Measurements from ENCODE around the gene SSR1. TPM values are rescaled to one million over a fixed set of nuclear protein-coding genes. Genes with fewer than 3 reads are reported as not detected.
A peak's percentile ranks its signal among the peaks of the same experiment; 100 is the strongest.

The SSR1 gene
- total and polyA plus RNA-seq, 9 of the 15 experiments (the other 6 are each of a cell fraction or from before 2014, with no cell fraction given) = 87.7 to 220 (median 144) TPM

DNA sequence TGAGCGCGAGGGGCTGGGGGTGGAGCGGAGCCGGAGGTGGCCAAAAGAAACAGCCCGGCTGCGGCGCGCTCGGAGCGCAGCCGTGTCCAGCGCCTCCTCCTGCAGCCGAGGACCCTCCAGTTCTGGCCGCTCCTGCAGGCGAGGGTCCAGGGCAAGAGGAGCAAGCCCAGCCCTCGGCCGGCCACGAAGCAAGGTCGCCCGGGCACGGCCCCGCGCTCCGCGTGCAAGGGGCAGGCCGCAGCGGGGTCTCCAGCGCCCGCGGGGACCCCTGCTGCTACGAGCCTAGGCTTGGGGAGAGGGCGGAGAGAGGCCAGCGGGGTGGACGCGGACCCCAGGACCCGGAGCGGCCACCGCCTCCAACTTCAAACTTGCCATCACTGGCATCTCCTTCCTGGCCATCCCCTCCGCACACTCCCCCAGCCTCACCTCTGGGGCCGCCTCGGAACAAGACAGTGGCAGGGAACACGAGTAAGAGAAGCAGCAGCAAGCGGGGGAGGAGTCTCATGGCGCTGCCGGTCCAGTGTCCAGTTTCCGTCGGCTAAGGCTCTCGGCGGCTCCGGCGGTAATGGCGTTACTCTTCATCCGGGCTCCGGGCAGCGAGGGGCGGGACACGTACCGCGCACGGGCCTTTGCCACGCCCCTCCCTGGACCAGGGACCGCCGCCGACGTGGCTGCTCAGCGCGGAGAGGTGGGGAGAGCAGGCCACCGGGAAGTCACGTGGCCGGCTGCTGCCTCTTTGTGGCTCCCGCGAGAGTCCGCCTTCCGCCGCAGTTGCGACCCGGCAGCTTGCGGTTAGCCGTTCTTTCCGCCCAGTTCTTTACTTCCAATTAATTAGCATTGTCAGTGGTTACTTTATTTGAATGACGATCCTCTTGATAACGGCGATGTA is at the start of gene SSR1 (continued):
- TF ChIP-seq CHD1 (IDR thresholded peaks at IDR 0.05; ENCODE audit: low read length) (peak; percentile 94), ESRRB (CRISPR knock-in tag; IDR thresholded peaks at IDR 0.05; ENCODE audit: borderline replicate concordance) (no peak), ZBTB8A (IDR thresholded peaks at IDR 0.05; ENCODE audit: partially characterized antibody) (no peak), ZNF124 (CRISPR knock-in tag; IDR thresholded peaks at IDR 0.05) (no peak), TRIM28 (IDR thresholded peaks at IDR 0.05) (no peak), KDM4B (IDR thresholded peaks at IDR 0.05; ENCODE audit: borderline replicate concordance in 2 of 2, low read depth in 1 of 2) (peak in 1 of 2 experiments; percentile 65; a peak in 1 of 4 replicates), TSC22D4 (tag; IDR thresholded peaks at IDR 0.05) (no peak), ZNF707 (CRISPR knock-in tag; conservative IDR thresholded peaks at IDR 0.05) (no peak), ZNF766 (CRISPR knock-in tag; conservative IDR thresholded peaks at IDR 0.05) (peak; percentile 3; the same call in 1 of the 2 replicates), TGIF2 (CRISPR knock-in tag; IDR thresholded peaks at IDR 0.05) (no peak), SMARCA4 (IDR thresholded peaks at IDR 0.05) (no peak), CEBPB (tag; IDR thresholded peaks at IDR 0.05) (no peak), SOX6 (IDR thresholded peaks at IDR 0.05) (peak; percentile 88), ZNF263 (CRISPR knock-in tag; IDR thresholded peaks at IDR 0.05; ENCODE audit: borderline replicate concordance) (peak; percentile 77), ZNF232 (CRISPR knock-in tag; IDR thresholded peaks at IDR 0.05) (no peak), WHSC1 (IDR thresholded peaks at IDR 0.05; ENCODE audit: low read length) (no peak)
- TF ChIP-seq, protein P1, sequence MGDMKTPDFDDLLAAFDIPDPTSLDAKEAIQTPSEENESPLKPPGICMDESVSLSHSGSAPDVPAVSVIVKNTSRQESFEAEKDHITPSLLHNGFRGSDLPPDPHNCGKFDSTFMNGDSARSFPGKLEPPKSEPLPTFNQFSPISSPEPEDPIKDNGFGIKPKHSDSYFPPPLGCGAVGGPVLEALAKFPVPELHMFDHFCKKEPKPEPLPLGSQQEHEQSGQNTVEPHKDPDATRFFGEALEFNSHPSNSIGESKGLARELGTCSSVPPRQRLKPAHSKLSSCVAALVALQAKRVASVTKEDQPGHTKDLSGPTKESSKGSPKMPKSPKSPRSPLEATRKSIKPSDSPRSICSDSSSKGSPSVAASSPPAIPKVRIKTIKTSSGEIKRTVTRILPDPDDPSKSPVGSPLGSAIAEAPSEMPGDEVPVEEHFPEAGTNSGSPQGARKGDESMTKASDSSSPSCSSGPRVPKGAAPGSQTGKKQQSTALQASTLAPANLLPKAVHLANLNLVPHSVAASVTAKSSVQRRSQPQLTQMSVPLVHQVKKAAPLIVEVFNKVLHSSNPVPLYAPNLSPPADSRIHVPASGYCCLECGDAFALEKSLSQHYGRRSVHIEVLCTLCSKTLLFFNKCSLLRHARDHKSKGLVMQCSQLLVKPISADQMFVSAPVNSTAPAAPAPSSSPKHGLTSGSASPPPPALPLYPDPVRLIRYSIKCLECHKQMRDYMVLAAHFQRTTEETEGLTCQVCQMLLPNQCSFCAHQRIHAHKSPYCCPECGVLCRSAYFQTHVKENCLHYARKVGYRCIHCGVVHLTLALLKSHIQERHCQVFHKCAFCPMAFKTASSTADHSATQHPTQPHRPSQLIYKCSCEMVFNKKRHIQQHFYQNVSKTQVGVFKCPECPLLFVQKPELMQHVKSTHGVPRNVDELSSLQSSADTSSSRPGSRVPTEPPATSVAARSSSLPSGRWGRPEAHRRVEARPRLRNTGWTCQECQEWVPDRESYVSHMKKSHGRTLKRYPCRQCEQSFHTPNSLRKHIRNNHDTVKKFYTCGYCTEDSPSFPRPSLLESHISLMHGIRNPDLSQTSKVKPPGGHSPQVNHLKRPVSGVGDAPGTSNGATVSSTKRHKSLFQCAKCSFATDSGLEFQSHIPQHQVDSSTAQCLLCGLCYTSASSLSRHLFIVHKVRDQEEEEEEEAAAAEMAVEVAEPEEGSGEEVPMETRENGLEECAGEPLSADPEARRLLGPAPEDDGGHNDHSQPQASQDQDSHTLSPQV (IDR thresholded peaks at IDR 0.05) = no peak
- TF ChIP-seq, protein P2, sequence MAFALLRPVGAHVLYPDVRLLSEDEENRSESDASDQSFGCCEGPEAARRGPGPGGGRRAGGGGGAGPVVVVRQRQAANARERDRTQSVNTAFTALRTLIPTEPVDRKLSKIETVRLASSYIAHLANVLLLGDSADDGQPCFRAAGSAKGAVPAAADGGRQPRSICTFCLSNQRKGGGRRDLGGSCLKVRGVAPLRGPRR (CRISPR knock-in tag; IDR thresholded peaks at IDR 0.05) = no peak
- TF ChIP-seq, protein P3, sequence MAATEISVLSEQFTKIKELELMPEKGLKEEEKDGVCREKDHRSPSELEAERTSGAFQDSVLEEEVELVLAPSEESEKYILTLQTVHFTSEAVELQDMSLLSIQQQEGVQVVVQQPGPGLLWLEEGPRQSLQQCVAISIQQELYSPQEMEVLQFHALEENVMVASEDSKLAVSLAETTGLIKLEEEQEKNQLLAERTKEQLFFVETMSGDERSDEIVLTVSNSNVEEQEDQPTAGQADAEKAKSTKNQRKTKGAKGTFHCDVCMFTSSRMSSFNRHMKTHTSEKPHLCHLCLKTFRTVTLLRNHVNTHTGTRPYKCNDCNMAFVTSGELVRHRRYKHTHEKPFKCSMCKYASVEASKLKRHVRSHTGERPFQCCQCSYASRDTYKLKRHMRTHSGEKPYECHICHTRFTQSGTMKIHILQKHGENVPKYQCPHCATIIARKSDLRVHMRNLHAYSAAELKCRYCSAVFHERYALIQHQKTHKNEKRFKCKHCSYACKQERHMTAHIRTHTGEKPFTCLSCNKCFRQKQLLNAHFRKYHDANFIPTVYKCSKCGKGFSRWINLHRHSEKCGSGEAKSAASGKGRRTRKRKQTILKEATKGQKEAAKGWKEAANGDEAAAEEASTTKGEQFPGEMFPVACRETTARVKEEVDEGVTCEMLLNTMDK (IDR thresholded peaks at IDR 0.05; ENCODE audit: borderline replicate concordance, insufficient read depth, low read depth, low read length, poor library complexity, severe bottlenecking) = no peak
- TF ChIP-seq, protein P4, sequence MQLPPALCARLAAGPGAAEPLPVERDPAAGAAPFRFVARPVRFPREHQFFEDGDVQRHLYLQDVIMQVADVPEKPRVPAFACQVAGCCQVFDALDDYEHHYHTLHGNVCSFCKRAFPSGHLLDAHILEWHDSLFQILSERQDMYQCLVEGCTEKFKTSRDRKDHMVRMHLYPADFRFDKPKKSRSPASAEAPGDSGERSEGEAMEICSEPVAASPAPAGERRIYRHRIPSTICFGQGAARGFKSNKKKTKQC (CRISPR knock-in tag; IDR thresholded peaks at IDR 0.05) = peak; percentile 95; the same call in 1 of the 2 replicates
